Smooth muscle cell (in vitro differentiated cells): Measurements from ENCODE around the gene ARID5B. TPM values are rescaled to one million over a fixed set of nuclear protein-coding genes. Genes with fewer than 3 reads are reported as not detected.

ENCODE experiments used
- DNase-seq: peaks from one replicate; lab custom pipeline; 2025; ENCODE audit not compliant: unreplicated experiment; lab: John Stamatoyannopoulos, UW
- H2AFZ ChIP-seq: fragments of 200-600 bp; sonication (generic); 2 replicates; pipeline ENCODE4 v1.6.0; 2016; ENCODE audit warnings: antibody characterized with exemption, low read depth, mild to moderate bottlenecking
- H3F3A ChIP-seq: fragments of 200-600 bp; sonication (generic); 2 replicates; pipeline ENCODE4 v1.6.0; 2017; ENCODE audit warnings: antibody characterized with exemption, low read depth
- H3K27ac ChIP-seq: fragments of 200-600 bp; sonication (generic); 2 replicates; pipeline ENCODE4 v1.5.1; 2016; ENCODE audit warnings: low read depth, mild to moderate bottlenecking
- H3K27me3 ChIP-seq: fragments of 200-600 bp; sonication (generic); 2 replicates; pipeline ENCODE4 v1.6.1; 2016; ENCODE audit warnings: low read depth, mild to moderate bottlenecking
- H3K36me3 ChIP-seq: fragments of 200-600 bp; sonication (generic); 2 replicates; pipeline ENCODE4 v1.5.1; 2016; ENCODE audit warnings: low read depth
- H3K4me1 ChIP-seq: fragments of 200-600 bp; sonication (generic); 2 replicates; pipeline ENCODE4 v1.5.1; 2016; ENCODE audit warnings: low read depth
- H3K4me2 ChIP-seq: fragments of 200-600 bp; sonication (generic); 2 replicates; pipeline ENCODE4 v1.6.0; 2016; ENCODE audit warnings: mild to moderate bottlenecking
- H3K4me3 ChIP-seq: fragments of 200-600 bp; sonication (generic); 2 replicates; pipeline ENCODE4 v1.5.1; 2016; ENCODE audit warnings: mild to moderate bottlenecking
- H3K79me2 ChIP-seq: fragments of 200-600 bp; sonication (generic); 2 replicates; pipeline ENCODE4 v1.6.0; 2016; ENCODE audit warnings: low read depth, mild to moderate bottlenecking
- H3K9ac ChIP-seq: fragments of 200-600 bp; sonication (generic); 2 replicates; pipeline ENCODE4 v1.6.0; 2016; ENCODE audit warnings: low read depth
- H3K9me3 ChIP-seq: fragments of 200-600 bp; sonication (generic); replicated peaks from 2 replicates; pipeline ENCODE4 v1.5.1; 2016; ENCODE audit warnings: low read depth
- H4K20me1 ChIP-seq: fragments of 200-600 bp; sonication (generic); 2 replicates; pipeline ENCODE4 v1.6.0; 2016; ENCODE audit warnings: low read depth
- WGBS: methylation state at CpG from one replicate; pipeline ENCODE4 v1.1.7; 2016; ENCODE audit warnings: low lambda C conversion rate; 5-methylcytosine and 5-hydroxymethylcytosine counted together
- polyA plus RNA-seq: library from polyadenylated mRNA; unstranded; fragments of >200 nt; fragmentation: Nextera tagmentation; extraction: Ambion mirVana; gene quantifications from 2 replicates; pipeline ENCODE4 v1.2.1, GENCODE V29; 2016
- total RNA-seq: library from RNA; depleted of rRNA; stranded (reverse); fragments of >200 nt; gene quantifications from 2 replicates; pipeline ENCODE4 v1.2.3, GENCODE V29; 2014
- TF ChIP-seq, protein P1 (sequence below): fragments of 200-600 bp; sonication (generic); IDR thresholded peaks from 2 replicates; pipeline ENCODE4 v1.5.1; 2017; ENCODE audit warnings: borderline replicate concordance, mild to moderate bottlenecking, antibody characterized with exemption; ENCODE audit not compliant: insufficient read depth, poor library complexity, severe bottlenecking

Gene ARID5B
- total and polyA plus RNA-seq, 2 experiments from 2014 or later: 49.0 to 67.6 TPM

GRCh38 chr10:61890881-61891409, 10.6 kb upstream of the ARID5B start:
- DNase-seq: no peak
- 81% methylated on average over 5 of the region's 5 CpGs for WGBS
- Histone ChIP-seq H3F3A (no peaks in the 10 kb centered on the region), H3K27me3 (no peaks in the 10 kb centered on the region), H3K27ac (no peak overlapping the region), H3K4me1 (no peaks in the 10 kb centered on the region), H3K79me2 (no peaks in the 10 kb centered on the region), H3K4me2 (no peak overlapping the region), H2AFZ (no peak overlapping the region), H3K4me3 (no peak overlapping the region), H3K9me3 (no peaks in the 10 kb centered on the region), H3K9ac (no peak overlapping the region), H4K20me1 (no peaks in the 10 kb centered on the region), H3K36me3 (no peaks in the 10 kb centered on the region)
- TF ChIP-seq, protein P1, sequence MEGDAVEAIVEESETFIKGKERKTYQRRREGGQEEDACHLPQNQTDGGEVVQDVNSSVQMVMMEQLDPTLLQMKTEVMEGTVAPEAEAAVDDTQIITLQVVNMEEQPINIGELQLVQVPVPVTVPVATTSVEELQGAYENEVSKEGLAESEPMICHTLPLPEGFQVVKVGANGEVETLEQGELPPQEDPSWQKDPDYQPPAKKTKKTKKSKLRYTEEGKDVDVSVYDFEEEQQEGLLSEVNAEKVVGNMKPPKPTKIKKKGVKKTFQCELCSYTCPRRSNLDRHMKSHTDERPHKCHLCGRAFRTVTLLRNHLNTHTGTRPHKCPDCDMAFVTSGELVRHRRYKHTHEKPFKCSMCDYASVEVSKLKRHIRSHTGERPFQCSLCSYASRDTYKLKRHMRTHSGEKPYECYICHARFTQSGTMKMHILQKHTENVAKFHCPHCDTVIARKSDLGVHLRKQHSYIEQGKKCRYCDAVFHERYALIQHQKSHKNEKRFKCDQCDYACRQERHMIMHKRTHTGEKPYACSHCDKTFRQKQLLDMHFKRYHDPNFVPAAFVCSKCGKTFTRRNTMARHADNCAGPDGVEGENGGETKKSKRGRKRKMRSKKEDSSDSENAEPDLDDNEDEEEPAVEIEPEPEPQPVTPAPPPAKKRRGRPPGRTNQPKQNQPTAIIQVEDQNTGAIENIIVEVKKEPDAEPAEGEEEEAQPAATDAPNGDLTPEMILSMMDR: no peak

DNA sequence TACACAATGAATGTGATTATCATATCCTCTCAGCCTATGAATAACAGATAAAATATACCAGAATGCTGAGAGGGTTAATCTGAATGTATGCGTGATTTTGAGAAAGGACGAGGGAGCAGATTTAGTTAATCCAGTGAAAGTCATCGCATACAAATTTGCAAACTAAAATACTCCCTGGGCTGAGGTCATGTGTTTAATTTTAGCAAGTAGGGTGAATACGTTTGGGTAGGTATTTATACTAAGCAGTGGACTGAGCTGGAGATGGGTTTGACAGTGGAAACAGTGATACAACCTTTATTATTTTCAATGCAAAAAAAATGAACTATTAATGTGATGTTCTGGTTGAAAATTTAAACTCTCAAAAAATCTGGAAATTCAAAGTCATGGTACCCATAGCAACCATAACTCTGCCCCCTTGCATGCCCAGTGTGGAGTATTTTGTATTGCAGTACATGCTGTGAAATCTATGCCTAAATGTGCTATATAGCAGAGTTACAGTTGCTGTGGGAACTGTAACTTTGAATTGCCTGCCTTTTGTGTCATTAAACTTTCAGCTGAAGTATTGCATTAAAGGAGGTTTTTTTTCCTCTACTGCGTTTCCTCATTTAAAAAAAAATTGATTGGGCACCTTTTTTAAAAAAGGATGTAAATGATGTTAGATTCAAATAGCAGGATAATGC, 9.5 kb upstream of the ARID5B start:
- Histone ChIP-seq H3K4me3 (no peak overlapping the region), H3K4me2 (no peak overlapping the region), H3F3A (no peaks in the 10 kb centered on the region), H4K20me1 (no peaks in the 10 kb centered on the region), H3K36me3 (no peaks in the 10 kb centered on the region), H3K27ac (no peak overlapping the region), H3K79me2 (no peaks in the 10 kb centered on the region), H3K4me1 (no peaks in the 10 kb centered on the region), H2AFZ (peak overlapping the region; percentile 13), H3K9me3 (no peaks in the 10 kb centered on the region), H3K27me3 (no peaks in the 10 kb centered on the region), H3K9ac (no peak overlapping the region)
- TF ChIP-seq, protein P1: no peak
- DNase-seq: no peak
- WGBS: 58% methylated on average over 5 of the region's 5 CpGs

- no peak overlapping the region for H3K4me3 ChIP-seq
- no peak overlapping the region for H3K9ac ChIP-seq
- no peak overlapping the region for H3K27ac ChIP-seq
- peaks cover 5% of the 10 kb centered on the region for H3K4me1 ChIP-seq
- H3F3A ChIP-seq: no peaks in the 10 kb centered on the region
- H3K4me2 ChIP-seq: no peak overlapping the region
- no peaks in the 10 kb centered on the region for H3K9me3 ChIP-seq
- no peak for DNase-seq
- WGBS: 98% methylated on average over 4 of the region's 4 CpGs
- no peaks in the 10 kb centered on the region for H3K36me3 ChIP-seq
- H4K20me1 ChIP-seq: no peaks in the 10 kb centered on the region
- H3K27me3 ChIP-seq: no peaks in the 10 kb centered on the region
- TF ChIP-seq, protein P1: no peak
- no peak overlapping the region for H2AFZ ChIP-seq
- no peaks in the 10 kb centered on the region for H3K79me2 ChIP-seq
Observed at GRCh38 chr10:61892961-61893360, 8.5 kb upstream of the ARID5B start.

DNA sequence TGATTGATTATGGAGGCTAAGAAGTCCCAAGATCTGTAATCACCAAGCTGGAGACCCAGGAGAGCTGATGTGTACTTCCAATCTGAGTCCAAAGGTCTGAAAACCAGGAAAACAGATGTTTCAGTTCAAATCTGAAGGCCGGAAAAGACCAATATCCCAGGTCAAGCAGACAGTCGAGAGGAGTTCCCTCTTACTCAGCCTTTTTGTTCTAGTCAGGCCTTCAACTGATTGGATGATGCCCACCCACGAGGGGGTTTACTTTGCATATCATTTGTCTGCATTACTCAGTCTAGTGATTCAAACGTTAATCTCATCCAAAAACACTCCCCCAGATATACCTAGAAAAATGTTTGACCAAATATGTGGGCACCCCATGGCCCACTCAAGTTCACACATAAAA, 7.4 kb upstream of the ARID5B start:
- Histone ChIP-seq H3K4me2 (no peak overlapping the region), H2AFZ (no peak overlapping the region), H3K9me3 (no peaks in the 10 kb centered on the region), H3F3A (peaks cover 6% of the 10 kb centered on the region), H3K36me3 (no peaks in the 10 kb centered on the region), H3K4me1 (peaks cover 8% of the 10 kb centered on the region), H3K79me2 (no peaks in the 10 kb centered on the region), H3K9ac (no peak overlapping the region), H3K27ac (no peak overlapping the region), H3K4me3 (no peak overlapping the region), H3K27me3 (no peaks in the 10 kb centered on the region), H4K20me1 (no peaks in the 10 kb centered on the region)
- no peak for DNase-seq
- 80% methylated on average over 4 of the region's 4 CpGs for WGBS
- TF ChIP-seq, protein P1: no peak
